ENCODE data around the gene ZBTB38.

The ZBTB38 gene

DNA sequence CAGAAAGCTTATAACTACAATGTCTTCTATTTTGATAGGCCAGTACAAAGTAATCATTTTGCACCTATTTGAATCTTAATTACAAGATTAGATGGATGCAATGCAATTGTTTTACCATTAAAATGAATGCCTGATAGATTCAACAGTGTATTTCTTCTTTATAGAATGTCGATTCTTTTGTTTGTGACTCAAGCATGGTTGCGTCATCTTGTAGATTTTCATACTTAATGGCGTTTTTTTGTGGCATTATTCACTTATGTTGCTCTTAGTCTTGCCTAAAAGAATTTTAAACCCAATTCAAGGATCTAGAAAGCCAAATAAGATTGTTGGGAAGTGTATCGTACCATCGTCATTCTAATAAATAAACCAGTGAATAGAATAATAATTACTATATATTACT is 21.4 kb downstream of the ZBTB38 start:
- no peak for DNase-seq

- DNase-seq, result no peak
Measured at GRCh38 chr3:141390747-141391146, 22.4 kb downstream of the ZBTB38 start.

GRCh38 chr3:141391298-141391990 is 23.1 kb downstream of the ZBTB38 start:
- no peak for DNase-seq

DNA sequence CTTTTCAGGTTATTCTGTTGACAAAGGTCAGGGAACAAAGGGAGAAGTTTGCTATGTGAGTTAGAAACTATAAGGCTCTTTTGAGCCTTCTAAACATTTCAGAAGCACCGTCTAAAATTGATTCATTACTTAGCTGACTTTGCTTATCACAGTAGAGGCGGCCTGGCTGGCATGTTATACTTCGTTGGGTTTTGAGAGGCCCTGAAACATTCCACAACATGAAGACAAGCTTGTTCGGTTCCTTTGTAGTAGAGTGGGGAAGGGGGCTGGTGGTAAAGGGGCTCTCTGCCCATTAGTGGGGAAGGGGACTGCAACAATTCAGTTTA is 23.6 kb downstream of the ZBTB38 start:
- DNase-seq, result no peak

GRCh38 chr3:141392416-141392815 is 24.1 kb downstream of the ZBTB38 start:
- no peak for DNase-seq

- DNase-seq, result no peak
Measured at GRCh38 chr3:141392897-141393734, 24.8 kb downstream of the ZBTB38 start.

DNA sequence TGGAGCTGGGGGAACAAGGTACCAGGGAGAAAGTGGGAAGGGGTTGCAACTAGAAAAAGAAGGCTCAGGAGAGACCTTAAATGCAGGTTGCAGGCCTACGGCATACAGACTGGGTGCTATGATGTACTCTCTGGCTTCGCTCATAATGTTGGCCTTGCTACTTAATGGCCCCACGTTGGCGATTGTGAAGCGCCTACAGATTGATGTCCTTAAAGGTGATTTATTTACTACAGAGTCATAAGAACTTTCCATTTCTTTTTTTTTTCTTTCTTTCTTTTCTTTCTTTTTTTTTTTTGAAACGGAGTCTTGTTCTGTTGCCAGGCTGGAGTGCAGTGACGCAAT is 25.4 kb downstream of the ZBTB38 start:
- DNase-seq, result no peak

DNA sequence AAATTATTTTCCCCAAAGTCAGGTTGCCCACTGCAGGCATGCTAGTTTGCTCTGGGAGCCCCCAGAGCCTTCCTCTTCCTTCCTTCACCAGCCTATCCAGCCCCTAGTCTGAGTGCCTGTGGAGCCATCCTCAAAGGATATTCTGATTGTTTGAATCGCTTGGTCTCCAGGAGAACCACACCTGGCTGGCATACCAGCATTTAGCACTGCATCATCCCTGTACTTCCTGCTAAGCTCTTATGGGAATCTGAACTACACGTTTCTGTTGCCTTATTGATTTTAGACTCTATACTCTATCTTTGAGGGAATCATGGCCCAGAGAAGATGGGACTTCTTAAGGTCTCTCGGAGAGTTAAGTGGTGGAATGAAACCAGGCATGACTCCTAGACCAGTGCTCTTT is 26.3 kb downstream of the ZBTB38 start:
- no peak for DNase-seq

DNA sequence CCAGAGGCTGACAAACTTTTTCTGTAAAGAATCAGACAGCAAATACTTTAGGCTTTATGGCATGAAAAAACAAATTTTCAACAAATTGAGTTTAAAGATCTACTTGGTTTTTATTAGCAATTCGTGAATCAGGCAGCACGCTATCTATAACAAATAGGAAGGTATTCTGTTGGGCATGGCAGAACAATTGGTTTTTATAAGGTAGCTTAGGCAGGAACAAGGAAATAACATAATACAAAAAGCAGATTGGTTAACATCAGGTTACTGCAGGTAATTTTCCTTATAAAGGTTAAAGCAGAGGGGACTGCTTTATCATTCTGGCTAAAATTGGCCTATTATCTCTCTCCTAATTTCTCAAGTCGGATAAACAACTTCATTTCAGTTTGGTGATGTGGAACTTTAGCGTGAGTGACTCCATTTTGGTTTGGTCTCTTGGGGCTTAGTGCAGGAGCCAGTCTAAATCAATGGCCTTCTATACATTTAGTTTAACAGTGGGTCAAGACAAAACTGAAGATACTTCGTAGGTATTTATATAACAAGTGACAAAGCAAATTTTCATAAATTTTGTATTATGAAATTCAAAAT is 26.8 kb downstream of the ZBTB38 start:
- no peak for DNase-seq

DNA sequence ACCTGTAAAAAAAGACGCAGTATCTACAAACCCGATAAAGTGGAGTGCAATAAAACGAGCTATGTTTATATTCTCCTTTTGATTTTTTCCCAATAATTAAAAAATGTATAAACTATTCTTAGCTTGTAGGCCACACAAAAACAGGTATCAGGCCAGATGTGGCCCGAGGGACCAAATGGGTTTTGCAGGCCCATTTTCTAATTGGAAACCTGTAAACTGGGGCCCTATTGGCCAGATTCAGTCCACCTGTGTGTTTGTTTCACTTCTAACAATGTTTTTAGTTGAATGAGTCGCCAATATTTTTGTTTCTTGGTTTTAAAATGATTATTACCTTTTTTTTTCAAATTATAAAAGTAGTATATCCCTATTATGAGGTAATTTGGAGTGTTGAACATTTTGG is 29.7 kb downstream of the ZBTB38 start:
- no peak for DNase-seq

DNA sequence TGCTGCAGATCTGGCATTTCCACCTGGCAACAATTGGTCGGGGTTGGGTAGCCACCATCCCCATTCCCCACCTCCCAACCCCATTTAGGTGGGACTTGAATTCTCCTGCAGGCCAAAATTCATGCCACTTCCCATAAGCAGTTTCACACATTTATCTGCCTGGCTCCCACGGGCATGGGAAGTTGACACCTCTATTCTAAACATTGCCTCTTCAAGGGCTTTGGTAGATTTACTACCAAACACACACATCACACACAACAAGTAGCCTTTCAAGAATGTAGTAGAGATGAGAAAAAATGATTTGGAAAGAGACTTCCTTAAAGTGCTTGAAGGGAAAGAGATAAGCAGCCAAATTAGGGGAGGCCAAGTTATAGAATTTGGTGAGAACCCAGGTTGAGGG is 30.9 kb downstream of the ZBTB38 start:
- DNase-seq, result no peak

DNA sequence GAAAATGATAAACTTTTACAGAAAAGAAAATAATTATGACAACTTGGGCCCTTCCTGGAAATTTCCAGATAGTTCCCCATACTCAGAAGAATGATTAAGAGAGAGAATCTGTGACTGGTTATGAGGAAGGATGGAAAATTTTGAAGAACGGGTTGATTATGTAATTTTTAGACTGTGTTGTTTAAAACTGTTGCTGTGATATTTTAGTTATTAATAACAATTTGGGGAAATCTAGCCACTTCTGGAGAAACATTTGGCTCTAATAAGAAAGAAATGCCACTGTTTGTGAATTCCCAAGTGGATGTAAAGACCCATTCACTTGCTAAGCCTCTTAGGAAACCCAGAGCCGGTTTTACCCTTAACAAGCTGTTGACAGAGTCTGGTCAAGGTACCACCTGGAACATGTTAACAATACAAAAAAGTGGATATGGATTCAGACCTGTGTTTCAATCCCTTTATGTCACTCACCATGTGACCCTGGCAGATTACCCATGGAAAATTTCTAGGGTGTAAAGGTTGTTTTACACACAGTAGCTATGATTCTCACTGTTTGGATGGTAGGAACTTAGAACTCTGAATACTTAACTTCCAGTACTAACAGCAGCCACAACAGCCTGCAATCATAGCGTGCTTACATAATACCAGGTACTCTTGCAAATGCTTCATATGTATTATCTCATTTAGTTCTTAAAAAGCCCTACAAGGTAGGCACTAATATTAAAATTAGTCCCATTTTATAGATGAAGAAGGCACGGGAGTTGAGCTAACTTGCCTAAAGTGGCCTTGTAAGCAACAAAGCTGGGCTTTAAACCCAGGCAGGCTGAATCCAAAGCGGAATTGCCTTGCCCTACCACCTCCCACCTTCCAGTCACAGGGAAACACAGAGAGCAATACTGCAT is 32.0 kb downstream of the ZBTB38 start:
- no peak for DNase-seq

- no peak for DNase-seq
Measured at GRCh38 chr3:141401095-141401494, 32.8 kb downstream of the ZBTB38 start.

DNA sequence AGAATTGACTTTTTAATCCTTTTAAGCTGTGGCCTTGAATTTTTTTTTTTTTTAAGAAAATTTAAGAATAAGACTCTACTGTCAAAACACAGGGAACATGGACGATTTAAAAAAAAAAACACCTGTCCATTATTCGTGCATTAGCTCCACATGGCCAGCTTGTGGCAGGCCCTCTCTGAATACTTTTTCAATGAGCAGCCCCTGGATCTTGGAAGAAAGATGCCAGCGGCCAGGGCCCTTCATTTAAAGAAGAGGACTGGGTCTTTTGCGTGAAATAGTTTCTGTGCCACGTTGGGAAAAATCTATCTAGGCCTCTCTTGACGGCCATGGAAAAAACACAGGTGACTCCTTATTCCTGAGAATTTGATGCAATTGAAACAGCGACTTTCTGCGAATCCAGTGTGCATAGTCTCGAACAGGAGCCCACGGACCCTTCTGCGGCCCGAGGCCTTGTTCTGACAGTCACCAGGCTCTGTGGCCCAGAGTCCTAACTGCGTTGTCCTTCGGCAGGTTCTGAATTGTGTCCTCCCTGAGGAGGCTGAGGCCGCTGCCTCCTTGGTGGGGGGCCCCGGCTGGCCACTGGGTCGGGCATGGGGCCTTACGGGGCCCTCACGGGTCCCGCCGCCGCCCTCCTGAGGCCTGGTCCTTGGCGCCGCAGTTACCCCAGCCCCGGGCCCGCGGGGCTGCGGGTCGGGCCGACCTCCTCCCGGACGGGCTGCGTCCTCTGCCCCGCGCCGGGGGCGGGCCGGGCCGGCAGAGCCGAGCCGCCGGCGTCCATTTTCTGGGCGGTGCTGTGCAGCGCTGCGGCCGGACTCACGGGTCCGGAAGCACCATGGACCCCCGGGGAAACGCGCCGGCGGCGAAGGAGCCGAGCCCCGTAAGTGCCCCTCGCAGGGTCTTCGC is 33.5 kb downstream of the ZBTB38 start:
- DNase-seq, result peak; percentile 74

DNA sequence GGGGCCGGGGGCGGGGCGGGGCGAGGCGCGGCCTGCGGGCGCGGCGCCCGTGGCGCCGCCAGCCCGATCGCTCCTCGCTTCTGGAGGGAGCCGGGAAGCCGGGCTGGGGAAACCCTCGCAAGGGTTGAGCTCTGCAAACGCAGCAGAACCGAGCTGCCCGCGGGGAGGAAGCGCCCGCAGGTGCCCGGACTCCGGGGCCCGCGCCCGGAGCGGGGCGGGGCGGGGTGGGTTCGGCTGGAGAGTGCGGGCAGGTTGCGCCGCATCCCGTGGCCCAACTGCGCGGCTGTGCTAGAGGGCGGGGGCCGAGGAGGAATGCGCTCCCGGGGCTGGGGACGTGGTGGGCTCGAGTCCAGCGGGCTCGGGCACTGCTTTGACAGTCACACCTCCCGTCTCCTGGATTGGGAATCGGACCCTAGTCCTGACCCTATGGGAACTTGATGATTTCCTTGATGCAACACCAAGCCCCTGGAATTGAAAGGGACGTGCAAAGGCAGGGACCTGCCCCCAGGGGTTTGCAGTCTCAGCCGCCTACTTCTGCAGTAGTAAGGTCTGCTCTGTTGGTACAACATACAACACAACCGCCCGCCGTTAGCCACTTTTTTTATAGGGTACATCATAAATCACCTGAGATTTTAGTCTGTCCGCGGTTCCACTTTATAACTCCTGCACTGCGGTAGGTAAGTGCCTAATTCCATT is 34.3 kb downstream of the ZBTB38 start:
- DNase-seq, result peak; percentile 74

DNA sequence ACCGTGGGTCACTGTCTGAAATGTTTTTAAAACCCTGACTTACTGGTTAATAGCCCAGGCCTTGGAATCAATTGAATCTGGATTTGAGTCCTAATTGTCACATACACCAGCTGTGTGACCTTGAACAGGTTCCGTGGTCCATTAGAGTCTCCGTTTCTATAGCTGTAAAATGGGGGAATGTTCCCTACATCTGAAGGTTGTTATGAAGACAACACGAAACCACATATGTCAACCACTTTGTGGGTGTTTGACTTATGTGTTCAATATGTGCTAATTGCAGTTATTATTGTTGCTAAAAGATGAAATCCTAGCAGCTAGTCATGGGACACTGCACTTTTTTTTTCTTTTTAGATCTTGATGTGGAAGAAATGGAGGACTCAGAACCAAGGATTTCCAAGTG is 35.3 kb downstream of the ZBTB38 start:
- no peak for DNase-seq

DNA sequence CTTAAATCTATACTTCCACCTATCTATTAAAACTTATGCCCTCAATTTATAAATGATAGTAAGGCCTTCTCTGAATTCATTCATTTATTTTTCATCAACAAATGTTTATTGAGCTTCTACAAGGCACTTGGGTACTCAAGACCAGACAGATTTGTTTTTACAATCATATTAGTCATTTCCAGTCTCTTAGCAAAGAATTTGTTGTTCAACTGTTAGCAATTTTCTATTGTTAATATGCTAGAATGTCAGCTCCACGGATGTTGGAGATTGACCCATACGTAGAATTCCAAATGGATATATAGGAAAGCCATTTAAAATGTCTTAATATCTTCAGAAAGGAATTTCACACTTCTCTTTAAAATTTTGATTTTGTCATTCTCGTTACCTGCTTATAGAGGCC is 36.7 kb downstream of the ZBTB38 start:
- no peak for DNase-seq

DNA sequence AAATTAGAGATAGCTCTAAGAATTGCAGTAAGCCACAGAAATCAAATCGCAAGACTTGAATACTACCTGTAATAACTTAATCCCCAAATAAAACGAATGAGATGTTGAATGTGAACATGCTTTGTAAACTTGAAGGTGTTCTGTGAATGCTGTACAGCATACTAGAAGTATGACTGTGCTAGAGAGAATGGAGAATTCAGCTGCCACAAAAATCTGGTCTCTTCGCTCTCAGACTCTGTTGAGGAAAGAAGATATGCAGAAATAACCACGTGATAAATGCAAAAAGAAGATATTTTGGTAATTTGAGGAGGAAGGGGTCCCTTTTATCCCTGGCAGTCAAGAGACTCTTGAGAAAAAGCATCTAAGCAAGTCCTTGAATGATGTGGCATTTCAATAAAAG is 37.3 kb downstream of the ZBTB38 start:
- DNase-seq, result no peak

- DNase-seq, result no peak
Measured at GRCh38 chr3:141406265-141406664, 38.0 kb downstream of the ZBTB38 start.

- no peak for DNase-seq
Measured at GRCh38 chr3:141407047-141407446, 38.7 kb downstream of the ZBTB38 start.

GRCh38 chr3:141407825-141408224 is 39.5 kb downstream of the ZBTB38 start:
- DNase-seq, result no peak

- DNase-seq, result no peak
Measured at GRCh38 chr3:141408596-141408995, 40.3 kb downstream of the ZBTB38 start.

All from activated CD8-positive, alpha-beta memory T cell treated with anti-CD3 and anti-CD28 coated beads, Interleukin-2, amount 50 U/mL, for 48 hours (primary cell).